NCI-H2196 treated with DMSO at 0.1 percent for 48 hours (cell line): Measurements from ENCODE around the gene SEPTIN8.

Source experiments
- DNase-seq: peaks from one replicate; lab custom pipeline; 2025; ENCODE audit not compliant: unreplicated experiment; lab: John Stamatoyannopoulos, UW

SEPTIN8 gene

GRCh38 chr5:132765311-132766019 is 11.6 kb downstream of the SEPTIN8 start:
- no peak for DNase-seq

- no peak for DNase-seq
Measured at GRCh38 chr5:132764671-132765238, 12.3 kb downstream of the SEPTIN8 start.

GRCh38 chr5:132764051-132764450 is 13.0 kb downstream of the SEPTIN8 start:
- no peak for DNase-seq

GRCh38 chr5:132763181-132764036 is 13.6 kb downstream of the SEPTIN8 start:
- no peak for DNase-seq

- no peak for DNase-seq
Measured at GRCh38 chr5:132762246-132763000, 14.6 kb downstream of the SEPTIN8 start.

GRCh38 chr5:132761321-132762240 is 15.5 kb downstream of the SEPTIN8 start:
- DNase-seq = no peak

- DNase-seq = no peak
Measured at GRCh38 chr5:132760601-132761317, 16.3 kb downstream of the SEPTIN8 start.

- no peak for DNase-seq
Measured at GRCh38 chr5:132760049-132760420, 17.0 kb downstream of the SEPTIN8 start.

- DNase-seq = no peak
Measured at GRCh38 chr5:132759114-132760048, 17.7 kb downstream of the SEPTIN8 start.

GRCh38 chr5:132758451-132758850 is 18.6 kb downstream of the SEPTIN8 start:
- DNase-seq = no peak

GRCh38 chr5:132756542-132756941 is 20.5 kb downstream of the SEPTIN8 start:
- DNase-seq = no peak

- no peak for DNase-seq
Measured at GRCh38 chr5:132754947-132755346, 22.1 kb downstream of the SEPTIN8 start.

- DNase-seq = no peak
Measured at GRCh38 chr5:132754111-132754510, 22.9 kb downstream of the SEPTIN8 start.

GRCh38 chr5:132753135-132753987 is 23.7 kb downstream of the SEPTIN8 start:
- peak; percentile 80 for DNase-seq

- no peak for DNase-seq
Measured at GRCh38 chr5:132752581-132753125, 24.4 kb downstream of the SEPTIN8 start.

GRCh38 chr5:132751971-132752580 is 25.0 kb downstream of the SEPTIN8 start:
- no peak for DNase-seq

GRCh38 chr5:132751444-132751843 is 25.6 kb downstream of the SEPTIN8 start:
- no peak for DNase-seq
